ENCODE measurements around the gene NES.

NES gene

DNA sequence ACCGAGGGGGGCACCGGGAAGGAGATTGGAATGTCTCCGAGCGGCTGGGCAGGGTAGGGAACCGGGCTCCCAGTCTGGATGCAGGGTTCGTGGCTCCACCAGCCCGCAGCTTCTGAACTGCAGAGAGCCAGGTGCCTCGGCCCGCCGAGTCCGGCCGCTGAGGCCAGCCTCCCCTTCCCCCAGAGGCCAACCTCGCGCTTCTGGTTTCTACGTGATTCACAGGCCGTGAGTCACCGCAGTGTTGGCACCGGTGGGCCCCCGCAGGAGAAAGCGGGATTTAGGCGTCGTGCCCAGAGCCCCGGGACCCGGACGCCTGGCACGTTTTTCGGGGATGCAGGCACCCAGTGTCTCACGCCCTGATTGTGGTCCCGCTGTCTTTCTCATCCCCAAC is 27.7 kb upstream of the NES start:
- peak; percentile 75 for DNase-seq

DNA sequence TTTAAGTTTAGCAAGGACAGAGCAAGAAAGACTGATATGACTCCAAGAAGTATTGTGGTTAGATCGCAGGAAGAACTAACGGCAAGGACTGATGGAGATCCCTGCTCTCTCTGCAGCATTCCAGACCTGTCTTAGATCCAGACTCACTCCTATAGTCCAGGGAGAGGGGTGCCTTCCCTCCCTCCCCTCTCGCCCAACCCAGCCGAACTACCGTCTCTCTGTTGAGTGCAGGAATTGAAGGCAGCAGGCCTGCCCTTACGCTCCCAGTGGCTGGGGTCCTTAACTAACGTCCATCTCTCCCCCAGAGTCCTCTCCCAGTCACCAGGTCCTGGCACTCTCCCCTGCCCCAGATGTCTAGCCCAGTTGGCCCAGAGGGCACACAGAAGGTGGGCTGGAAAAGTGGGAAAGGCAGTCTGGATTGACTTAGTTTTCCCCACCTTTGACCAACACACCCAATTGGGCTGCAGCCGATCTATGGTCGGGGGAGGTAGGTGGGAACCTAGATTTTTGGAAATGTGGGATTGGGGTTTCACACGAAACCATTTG is 27.0 kb upstream of the NES start:
- DNase-seq: no peak

DNA sequence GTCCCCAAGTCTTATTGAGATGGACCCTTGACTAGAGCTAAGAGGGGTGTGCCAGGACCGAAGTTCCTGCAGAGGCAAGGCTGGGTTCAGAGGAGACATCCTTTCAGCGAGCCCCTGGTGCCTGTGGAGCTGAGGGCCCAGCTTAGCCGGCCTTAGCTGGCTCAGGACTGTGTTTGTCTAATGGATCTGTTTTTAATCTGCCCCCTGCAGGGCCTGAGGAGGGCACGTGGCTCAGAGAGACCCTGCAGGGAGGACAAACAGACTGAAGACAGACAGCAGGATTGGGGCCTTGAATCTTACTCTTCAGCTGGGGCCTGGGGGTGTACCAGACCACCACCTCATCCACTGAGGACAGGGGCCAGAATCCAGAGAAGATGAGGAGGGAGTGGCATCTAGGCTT is 26.5 kb upstream of the NES start:
- DNase-seq: no peak

DNA sequence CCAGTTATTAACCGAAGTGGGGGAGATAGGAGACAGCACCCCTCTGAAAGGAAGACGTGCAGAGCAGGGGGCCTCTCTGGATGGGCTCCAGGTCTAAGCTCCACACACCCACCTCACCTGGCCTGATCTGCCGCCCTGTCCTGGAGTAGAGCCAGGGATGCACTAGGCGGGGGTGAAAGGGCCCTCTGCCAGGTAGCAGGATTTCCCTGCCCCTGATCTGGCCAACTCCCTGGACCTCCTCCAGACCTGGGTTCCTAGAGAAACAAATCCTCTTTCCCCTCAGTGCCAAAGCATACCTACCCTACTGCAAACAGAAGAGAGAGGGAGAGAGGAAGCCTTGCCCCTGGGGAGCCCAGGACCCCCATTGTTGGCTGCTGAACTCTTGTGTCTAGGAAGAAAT is 26.1 kb upstream of the NES start:
- no peak for DNase-seq

DNA sequence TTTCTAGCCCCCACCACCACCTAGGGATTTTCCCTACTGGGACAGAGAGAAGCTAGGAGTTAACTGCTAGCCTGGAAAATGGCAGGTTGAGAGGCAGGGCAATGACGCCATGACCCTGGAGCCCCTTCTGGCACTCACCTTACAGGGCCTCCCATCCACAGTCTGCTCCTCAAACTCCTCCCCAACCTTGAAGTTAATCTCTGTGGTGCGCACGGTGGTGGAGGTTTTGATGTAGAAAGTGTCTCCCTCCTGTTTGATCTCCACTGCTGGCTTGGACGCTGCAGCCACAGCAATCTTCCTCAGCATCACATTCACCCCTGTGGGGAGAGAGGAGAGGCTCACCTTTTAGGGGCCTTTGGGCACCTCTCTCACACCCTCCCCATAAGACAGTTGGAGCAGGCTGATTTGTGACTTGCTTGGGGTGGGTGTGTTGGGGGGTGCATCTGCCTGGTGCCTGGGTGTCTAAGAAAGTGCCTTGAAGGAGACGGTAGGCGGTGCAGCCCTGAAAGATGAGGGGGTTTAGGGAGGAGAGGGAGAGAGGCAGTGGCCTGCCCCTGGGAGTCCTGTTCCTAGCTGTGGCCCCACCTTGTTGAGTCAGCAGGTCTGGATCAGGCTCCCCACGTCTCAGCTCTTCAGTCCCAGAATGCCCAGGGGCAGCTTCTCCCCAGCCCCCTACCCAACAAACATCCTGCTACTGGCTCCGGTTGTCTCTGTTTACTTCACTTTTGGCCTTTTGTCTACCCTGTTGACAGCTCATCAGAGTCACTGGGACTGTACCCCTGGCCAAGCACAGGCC is 23.7 kb upstream of the NES start:
- DNase-seq: no peak

DNA sequence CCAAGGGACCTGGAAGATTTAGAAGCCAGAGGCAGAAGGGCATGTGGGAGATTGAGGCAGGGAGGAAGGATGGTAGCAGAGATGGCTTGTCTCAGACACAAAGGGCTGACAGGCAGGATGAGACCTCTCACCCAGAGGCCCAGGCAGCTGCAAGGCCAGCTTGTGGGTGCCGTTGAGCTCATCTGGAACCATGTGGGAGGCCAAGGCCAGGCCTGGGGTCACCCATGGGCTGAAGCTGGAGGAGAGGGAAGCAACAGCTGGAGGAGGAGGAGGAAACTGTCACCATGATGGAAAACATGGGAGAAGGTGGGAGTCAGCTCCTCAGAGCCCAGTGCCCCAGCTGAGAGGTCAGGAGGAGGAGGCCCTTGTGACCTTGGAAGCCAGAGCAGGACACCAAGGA is 21.8 kb upstream of the NES start:
- DNase-seq: no peak

DNA sequence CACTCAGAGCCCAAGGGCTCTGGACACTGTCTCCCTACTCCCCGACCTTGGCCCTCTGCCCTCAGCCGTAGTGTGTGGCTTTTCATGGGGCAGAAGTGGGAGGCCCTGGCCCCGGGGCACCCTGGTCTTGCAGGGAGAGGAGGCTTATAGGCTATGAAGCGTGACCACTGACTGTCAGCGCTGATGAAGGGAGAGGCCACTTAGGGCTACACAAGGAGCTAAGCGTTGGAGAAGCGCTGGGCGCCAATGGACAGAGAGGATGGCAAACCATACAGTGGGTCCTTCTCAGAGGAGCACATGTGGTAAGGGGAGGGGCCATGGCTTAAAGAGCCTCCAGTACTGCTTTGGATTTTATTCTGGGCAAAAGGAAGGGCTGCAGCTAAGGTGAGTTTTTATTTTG is 20.3 kb upstream of the NES start:
- DNase-seq: no peak

DNA sequence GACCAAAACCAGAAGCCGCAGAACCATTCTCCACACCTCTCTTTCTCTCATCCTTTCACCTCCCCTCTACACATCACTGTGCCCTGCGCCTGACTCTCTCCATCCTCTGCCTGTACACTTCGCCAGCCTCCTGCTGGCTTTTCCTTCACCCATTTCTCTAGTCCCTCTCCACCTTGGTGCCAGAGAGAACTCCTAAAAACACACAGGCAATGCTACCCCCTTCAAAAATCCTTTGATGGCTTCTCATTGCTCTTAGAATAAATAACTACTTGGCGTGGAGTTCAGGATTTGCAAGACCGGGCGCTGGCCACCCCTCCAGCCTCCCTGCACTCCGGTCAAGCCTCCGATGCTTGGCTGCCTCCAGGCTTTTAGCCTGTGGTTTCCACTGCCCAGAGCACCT is 19.5 kb upstream of the NES start:
- no peak for DNase-seq

DNA sequence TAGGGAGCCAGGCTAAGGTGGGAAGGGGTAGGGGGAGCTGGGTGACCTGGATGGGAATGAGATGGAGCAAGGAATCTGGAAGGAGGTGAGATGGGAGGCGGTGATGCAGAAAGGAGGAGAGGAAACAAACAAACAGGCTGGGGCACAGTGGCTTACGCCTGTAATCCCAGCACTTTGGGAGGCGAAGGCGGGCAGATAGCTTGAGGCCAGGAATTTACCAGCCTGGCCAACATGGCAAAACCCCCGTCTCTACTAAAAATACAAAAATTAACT is 17.4 kb upstream of the NES start:
- no peak for DNase-seq

DNA sequence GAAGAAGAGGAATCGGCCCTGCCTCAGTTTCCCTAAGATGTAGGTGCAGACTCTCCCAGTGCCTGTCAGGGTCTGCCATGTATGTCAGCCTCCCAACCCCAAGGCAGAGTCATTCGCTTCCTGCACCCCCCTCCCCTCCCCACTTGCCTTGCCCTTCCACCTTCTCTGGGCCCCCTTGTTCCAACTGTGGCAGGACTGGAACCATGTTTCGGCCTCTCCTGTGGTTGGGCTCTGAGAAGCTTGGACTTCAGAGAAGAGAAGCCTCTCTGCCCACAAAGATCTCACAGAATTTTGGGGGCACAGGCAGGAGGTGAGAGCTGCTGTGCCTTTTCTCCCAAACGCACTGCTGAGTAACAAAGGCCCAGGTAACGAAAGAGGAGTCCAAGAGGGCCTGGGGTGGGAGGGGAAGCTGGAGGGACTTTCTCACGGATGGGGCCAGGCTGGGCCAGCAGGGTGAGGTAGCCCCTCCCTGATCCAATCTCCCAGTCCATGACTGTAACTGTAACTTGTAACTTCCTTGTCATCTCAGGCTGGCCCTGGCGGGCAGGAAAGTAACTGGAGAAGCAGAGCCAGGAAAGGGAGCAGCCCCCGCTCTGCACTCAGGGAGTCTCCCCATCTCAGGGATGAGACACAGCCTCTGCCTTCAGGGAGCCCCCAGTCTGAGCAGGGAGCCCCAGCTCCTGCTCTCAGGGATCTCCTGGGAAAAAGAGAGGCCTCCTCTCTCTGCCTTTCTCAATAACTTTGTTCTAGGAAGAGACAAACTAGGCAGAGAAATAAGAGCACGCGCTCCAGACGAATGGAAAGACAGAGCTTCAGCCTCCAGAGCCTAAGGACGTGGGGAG is 16.9 kb upstream of the NES start:
- no peak for DNase-seq

DNA sequence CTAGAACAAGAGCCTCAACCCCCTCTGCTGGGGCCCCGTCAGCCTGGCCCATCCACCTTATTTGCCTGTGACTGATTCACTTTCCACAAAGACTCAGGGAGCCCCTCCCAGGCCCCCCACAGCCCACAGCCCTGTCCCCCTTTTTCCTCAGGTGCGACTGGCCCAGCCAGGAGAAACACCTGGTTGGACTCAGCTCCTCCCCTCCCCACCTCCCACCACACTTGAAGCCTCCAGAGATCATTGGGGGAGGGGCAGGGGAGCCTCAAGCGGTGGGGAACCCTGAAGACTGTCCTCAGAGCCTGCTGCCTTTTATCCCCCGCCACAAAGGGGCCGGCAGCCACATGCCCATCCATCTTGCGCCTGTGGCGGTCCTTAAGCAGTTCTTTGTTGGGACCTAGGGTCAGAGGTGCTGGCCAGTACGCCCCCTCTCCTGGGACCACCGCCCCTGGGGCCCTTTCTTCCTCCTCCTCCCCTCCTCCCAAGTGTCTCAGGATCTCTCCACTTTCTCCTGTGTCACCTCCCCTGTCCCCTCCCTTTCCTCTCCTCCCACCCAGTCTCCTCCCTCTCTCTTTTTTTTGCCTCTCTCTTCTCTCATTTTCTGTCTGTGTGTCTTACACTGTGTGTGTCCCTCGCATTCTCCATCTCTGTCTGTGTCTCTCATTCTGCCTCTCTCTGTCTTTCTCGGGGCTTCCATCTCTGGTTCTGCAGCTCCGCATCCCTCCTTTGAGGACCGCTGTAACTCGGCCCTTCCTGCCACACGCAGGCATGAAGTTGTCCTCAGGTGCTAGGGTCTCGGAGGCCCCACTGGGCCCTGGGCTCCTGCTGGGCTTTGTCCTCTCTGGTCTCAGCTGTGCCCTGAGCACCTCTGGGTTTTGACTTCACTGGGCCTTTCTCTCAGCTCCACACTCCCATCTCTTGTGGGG is 16.0 kb upstream of the NES start:
- DNase-seq: no peak

DNA sequence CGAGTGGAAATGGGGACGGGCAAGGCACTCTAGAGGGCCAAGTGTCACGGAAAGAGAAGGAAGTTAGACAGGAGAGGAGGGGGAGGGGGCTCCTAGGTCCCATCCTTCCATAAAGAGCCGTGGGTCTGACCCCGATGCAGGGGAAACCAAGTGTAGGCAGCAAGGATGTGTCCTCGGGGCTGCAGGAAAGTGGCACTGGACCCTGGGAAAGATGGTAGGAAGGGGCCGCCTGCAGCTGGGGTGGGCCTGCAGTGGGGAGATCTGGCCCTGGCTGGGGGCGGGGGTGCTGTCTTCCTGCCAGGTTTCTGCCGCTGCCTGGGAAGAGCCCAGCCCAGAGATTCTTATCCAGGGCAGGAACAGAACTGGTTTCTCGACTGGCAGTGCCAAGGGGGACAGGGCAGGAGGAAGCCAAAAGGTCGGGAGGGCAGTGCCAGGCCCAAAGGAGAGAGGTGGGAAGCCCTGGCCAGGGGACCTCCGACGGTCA is 15.3 kb upstream of the NES start:
- no peak for DNase-seq

DNA sequence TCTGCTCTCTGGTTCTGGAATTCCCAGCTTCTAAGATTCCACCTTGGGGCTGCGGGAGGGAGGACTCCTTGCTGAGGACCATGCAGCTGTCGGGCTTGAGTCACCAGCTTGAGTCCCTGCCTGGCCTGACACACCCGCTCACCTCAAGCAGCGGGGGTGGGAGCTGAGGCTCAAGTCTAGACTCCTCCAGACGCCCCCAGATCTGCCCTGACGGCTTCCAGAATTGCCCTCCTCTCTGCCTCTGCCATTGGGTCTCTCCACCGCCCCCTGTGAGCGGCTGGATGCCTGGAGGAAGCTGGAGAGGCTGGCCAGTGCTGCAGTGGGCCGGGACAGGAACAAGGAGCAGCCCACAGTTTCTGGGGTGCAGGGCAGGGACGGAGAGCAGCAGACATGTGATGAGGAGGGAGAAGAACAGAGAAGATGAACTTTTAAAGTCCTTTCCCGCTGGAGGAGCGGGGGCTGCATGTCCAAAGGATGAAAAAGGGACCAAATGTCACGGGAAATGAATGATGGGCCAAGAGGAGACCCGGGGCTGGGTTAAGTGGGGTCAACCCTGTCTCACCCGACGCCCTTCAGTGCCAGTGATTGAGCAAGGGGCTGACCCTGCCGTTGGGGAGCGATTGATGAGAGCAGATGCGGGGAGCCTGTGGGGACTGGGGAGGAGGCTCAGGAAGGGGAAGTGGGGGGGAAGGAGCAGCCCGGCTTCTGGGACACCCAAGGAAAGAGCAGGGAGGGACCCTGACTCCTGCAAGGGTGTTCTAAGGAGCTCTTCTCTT is 14.6 kb upstream of the NES start:
- DNase-seq: peak; percentile 63

DNA sequence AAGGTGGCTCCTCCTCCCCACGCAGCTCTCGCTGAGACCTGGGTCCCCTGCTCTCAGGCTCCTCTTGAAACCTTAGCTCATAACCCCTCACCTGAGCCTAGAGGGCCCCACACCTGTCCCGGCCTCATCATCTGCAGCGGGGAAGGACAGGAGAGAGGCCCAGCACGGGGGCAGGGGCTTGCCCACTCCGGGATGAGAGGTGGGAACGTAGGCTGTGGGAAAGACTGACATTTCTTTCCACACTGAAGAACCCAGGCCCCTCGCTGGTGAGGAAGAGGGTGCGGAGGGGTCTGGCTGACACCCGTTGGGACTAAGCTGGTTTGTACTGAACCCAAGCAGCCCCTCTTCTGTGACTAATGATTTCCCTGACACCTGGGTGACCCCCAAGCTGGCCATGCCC is 14.0 kb upstream of the NES start:
- DNase-seq: no peak

DNA sequence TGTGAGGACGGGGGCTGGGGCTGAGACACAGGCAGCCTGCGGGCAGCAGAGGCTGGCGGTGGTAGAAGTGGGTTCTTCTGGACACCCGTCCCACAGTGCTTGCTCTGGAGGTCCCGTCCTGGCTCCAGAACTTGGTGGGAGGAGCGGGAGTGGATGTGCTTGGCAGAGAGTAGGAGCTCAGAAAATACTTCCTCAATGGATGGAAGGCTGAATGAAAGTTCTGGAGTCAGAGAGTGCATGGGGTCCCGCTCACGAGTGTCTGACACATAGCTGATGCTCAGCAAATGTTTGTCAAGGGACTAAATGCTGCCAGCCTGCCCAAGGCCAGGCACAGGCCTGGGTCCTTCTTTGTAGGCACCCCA is 13.4 kb upstream of the NES start:
- no peak for DNase-seq

DNA sequence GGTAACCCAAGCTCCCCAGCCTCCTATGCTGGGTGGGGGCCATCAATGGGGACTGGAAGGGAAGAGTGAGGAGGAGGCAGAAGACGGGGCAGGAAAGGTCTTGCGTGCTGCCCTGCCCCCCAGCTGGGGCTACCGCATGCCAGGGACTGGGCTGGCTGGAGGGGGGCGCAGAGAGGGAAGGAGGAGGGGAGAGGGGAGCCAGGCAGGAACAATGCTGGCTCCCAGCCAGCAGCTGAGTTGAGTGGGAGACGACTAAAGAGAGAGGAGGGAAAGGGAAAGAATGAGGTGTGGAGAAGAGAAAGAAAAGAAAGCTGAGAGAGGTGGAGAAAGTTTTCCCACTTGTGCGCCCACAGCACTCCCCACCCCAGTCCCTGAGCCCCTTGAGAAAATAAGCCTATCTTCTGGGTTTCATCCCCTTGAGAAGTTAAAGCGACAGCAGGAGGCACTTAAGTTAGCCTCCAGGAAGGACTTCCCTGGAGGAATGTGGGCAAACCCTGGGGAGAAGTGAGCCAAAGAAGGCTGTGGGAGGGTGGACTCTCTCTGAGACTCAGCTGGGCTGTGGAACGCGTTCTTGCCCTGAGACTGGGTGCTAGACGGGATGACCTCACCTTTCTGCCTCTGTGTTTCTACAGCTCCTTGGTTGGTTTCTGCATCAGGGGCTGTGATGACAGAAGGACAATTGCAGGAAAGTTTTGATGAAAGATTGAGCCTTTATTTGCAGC is 12.9 kb upstream of the NES start:
- DNase-seq: peak; percentile 64

DNA sequence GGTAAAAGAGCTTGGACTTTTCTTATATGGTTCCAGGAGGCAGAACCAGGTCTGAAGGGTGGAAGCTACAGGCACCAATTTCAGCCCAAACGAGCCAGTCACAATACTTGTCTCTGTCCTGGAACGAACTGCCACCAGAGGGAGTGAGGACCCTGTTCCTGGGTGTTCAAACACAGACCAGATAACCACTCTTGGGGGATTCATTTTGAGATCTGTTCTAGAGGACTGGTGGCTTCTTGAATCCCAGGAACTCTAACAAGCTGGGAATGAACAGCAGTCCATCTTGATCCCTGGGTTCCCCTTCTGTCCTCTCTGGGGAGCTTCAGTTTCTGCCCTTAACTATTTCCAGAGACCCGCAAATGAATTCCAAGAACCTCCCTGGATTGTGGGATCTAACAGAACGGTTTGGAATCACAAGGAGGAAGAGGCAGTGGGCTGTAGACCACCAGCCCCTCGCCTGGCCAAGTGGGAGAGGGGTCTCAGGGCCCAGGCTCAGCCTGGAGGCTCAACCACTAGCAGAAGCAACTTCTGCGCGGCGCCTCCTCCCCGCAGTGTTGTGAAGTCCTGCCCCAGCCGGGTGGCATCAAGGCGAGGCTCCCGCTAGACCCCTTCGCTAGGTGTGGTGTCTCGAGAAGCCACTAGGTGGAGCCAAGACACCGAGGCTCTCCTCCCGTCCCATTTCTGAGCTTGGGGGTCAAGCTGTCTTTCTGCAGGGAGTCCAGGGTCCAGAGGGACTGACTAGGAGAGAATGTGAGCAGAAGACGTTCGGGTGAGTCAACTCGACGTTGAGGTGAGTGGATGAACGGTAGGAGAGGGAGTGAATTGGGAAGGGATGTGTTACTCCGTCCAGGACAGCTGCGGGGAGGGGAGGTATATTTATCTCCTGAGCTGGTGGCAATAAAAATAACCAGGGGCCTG is 12.1 kb upstream of the NES start:
- peak; percentile 85 for DNase-seq

DNA sequence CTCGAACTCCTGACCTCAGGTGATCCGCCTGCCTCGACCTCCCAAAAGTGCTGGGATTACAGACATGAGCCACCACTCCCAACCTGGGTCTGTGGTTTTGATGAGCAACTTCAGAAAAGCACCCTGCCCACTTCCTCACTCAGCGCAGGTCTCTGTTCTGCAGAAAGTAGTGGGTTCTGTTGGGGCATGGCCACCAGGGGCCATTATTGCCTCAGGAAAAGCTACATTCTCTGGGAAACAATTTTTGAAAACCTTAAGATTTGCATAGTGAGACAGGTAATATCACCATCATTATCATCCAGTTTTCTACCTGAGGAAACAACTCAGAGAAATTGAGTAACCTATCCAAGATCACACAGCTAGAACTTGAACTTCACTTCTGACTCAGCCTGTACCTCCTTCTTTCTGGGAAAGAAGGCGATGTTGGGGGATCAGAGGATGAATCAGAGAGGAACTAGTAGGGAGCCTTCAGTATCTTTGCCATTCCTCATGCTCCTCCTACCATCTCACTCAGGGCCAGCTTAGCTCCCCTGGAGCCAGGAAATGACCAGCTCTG is 7.1 kb upstream of the NES start:
- peak; percentile 93 for DNase-seq

DNA sequence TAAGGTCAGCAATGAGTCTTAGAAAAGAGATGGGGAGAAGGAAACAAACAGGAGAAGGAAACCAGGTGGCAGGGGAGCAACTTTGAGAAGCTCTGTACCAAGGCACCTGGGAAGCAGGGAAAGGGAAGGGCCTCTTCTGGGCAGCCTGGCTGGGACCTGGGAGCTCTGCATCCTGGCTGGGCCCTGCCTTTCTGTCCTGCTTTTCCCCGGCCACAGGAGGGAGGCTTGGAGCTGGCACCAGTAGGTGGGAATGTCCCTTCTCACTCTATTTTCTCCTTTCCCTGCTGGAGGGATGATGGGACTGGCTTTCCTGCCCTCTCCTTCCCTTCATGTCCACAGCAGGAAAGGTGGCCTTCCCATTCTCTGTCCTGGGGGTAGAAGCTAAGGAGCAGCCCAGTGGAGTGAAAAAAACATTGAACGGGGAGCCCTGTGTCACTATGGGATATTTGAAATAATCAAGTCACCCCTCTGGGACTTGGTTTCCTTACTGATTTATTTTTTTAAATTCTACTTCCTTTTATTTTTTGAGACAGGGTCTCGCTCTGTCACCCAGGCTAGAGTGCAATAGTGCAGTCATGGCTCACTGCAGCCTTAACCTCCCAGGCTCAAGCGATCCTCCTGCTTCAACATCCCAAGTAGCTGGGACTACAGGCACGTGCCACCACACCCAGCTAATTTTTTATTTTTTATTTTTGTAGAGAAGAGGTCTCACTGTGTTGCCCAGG is 5.1 kb upstream of the NES start:
- no peak for DNase-seq
